Measurements from ENCODE around the gene BICDL1.

Gene BICDL1

GRCh38 chr12:120132054-120132836 lies 143.2 kb downstream of the BICDL1 start:
- DNase-seq: no peak

GRCh38 chr12:120132863-120133385 lies 143.9 kb downstream of the BICDL1 start:
- DNase-seq: no peak

GRCh38 chr12:120134307-120134980 lies 145.4 kb downstream of the BICDL1 start:
- DNase-seq: no peak

GRCh38 chr12:120136093-120136770 lies 147.2 kb downstream of the BICDL1 start:
- DNase-seq: no peak

- DNase-seq: no peak
Observed at GRCh38 chr12:120137833-120138232, 148.8 kb downstream of the BICDL1 start.

- DNase-seq: no peak
Observed at GRCh38 chr12:120138366-120138765, 149.3 kb downstream of the BICDL1 start.

- no peak for DNase-seq
Observed at GRCh38 chr12:120139958-120140357, 150.9 kb downstream of the BICDL1 start.

- no peak for DNase-seq
Observed at GRCh38 chr12:120140603-120141002, 151.6 kb downstream of the BICDL1 start.

- DNase-seq: no peak
Observed at GRCh38 chr12:120141336-120141735, 152.3 kb downstream of the BICDL1 start.

GRCh38 chr12:120142231-120142877 lies 153.3 kb downstream of the BICDL1 start:
- no peak for DNase-seq
